ENCODE results near the gene ABCC4. TPM values are rescaled to one million over a fixed set of nuclear protein-coding genes. Genes with fewer than 3 reads are reported as not detected.
"Not testable (repeated sequence)": the region's sequence is repeated elsewhere in the genome, so short reads cannot be mapped to it uniquely, and the experiment has no call there.

ABCC4 gene
- total and polyA plus RNA-seq, 4 experiments from 2014 or later, result 4.8 to 10.0 (median 6.9) TPM

DNA sequence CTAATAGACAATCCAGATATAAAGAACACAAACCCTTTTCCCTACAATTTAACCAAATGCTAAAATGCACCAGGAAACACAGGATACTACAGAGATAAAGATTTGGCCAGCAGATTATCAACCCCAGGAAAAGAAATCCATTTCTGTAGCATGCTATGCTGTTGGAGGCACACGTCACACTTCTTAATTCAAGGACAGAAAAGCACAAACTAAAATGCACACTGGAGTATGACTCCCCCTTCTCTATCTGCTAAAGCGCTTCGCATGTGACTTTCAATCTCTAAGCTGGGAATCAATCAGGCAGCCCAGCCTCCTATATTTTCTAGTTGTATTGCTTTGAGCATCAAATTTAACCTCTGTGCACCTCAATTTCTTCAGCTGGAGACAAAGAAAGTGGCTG lies 22.2 kb downstream of the ABCC4 start:
- Mint-ChIP-seq H3K4me3 (no peak overlapping the region), H3K4me1 (peaks cover 5 to 11% (median 7%) of the 10 kb centered on the region in 4 donors), H3K36me3 (peaks cover 0 to 10% of the 10 kb centered on the region in 2 donors), H3K9me3 (no peaks in the 10 kb centered on the region), H3K27ac (no peak overlapping the region), H3K27me3 (no peaks in the 10 kb centered on the region)
- Histone ChIP-seq H3K36me3 (ENCODE audit: insufficient read depth, low read length) (no peaks in the 10 kb centered on the region), H3K9me3 (ENCODE audit: control insufficient read depth in 1 of 2, low read length in 2 of 2) (no peaks in the 10 kb centered on the region), H3K4me3 (ENCODE audit: low read length in 2 of 2) (no peak overlapping the region), H3K27ac (ENCODE audit: low read depth, low read length) (no peak overlapping the region), H3K4me1 (ENCODE audit: insufficient read depth, low read length) (no peaks in the 10 kb centered on the region), H3K27me3 (ENCODE audit: insufficient read depth, low read length) (no peaks in the 10 kb centered on the region)
- ChIA-PET CTCF (ENCODE audit: partially characterized antibody) (no interaction called here), POLR2A (ENCODE audit: partially characterized antibody) (no interaction called here)
- no peak for DNase-seq
- intact Hi-C loops (cut with micrococcal nuclease), result no loop called here

- ChIA-PET CTCF (ENCODE audit: partially characterized antibody) (interaction anchor here (0.8 to 1.8 kb wide), 4 partner anchors 15 to 20 kb away, joined by 3 to 8 read pairs (median 4); no protein-coding TSS in a partner anchor), POLR2A (ENCODE audit: partially characterized antibody) (no interaction called here)
- DNase-seq, result no peak
- Mint-ChIP-seq H3K9me3 (no peaks in the 10 kb centered on the region), H3K4me1 (peaks cover 0 to 7% (median 3%) of the 10 kb centered on the region in 4 donors), H3K36me3 (peaks cover 0 to 18% of the 10 kb centered on the region in 2 donors), H3K27ac (peak overlapping the region in 1 of 7 donors; percentile 22), H3K4me3 (no peak overlapping the region), H3K27me3 (no peaks in the 10 kb centered on the region)
- H3K4me3 ChIP-seq (ENCODE audit: low read length in 2 of 2), result no peak overlapping the region
- no peaks in the 10 kb centered on the region for H3K27me3 ChIP-seq (ENCODE audit: insufficient read depth, low read length)
- H3K36me3 ChIP-seq (ENCODE audit: insufficient read depth, low read length), result no peaks in the 10 kb centered on the region
- H3K4me1 ChIP-seq (ENCODE audit: insufficient read depth, low read length), result no peaks in the 10 kb centered on the region
- intact Hi-C loops (cut with micrococcal nuclease), result no loop called here
- no peak overlapping the region for H3K27ac ChIP-seq (ENCODE audit: low read depth, low read length)
- H3K9me3 ChIP-seq (ENCODE audit: control insufficient read depth in 1 of 2, low read length in 2 of 2), result no peaks in the 10 kb centered on the region
These were observed 25.2 kb downstream of the ABCC4 start for GRCh38 chr13:95276037-95276505.

DNA sequence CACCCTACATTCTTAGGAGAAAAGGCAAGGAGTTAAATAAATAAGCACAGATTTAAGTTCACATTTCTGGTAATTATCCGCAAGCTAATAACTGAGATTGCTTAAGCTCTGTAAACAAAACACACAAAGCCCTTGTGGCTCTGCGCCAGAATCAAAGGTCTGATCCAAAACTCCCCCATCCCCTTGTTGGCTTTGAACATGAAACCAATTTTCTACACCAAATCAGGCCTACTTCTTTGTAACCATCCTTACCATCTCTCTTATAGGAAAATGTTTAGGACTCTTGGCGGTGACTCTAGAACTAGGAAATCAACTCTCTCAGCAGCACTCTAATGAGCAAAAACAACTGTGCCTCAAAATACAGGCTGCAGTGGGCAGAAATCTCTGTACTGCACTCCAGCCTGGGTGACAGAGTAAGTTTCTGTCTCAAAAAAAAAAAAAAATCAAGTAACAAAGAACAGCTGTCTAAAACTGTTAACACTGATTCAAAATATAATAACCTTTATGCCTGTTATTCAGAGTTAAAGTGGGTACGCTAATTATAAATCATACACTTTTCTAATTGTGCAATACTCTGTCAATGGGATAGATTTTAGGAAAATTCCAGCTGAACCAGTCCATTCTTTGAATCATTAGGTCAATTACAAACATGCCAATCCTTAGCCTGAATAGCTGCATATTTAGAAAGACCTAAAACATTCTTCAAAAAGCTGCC lies 25.8 kb downstream of the ABCC4 start:
- H3K9me3 ChIP-seq (ENCODE audit: control insufficient read depth in 1 of 2, low read length in 2 of 2), result no peaks in the 10 kb centered on the region
- H3K36me3 ChIP-seq (ENCODE audit: insufficient read depth, low read length), result no peaks in the 10 kb centered on the region
- no peak for DNase-seq
- no peak overlapping the region for H3K4me3 Mint-ChIP-seq
- no peak overlapping the region for H3K4me3 ChIP-seq (ENCODE audit: low read length in 2 of 2)
- peak overlapping the region in 2 of 7 donors; percentile 22 to 37 for H3K27ac Mint-ChIP-seq
- H3K27me3 ChIP-seq (ENCODE audit: insufficient read depth, low read length), result no peaks in the 10 kb centered on the region
- peaks cover 0 to 18% of the 10 kb centered on the region in 2 donors for H3K36me3 Mint-ChIP-seq
- ChIA-PET POLR2A (ENCODE audit: partially characterized antibody) (no interaction called here), CTCF (ENCODE audit: partially characterized antibody) (interaction anchor here (0.7 to 1.8 kb wide), 5 partner anchors 16 to 203 kb away, joined by 3 to 8 read pairs (median 3); no protein-coding TSS in a partner anchor)
- no peaks in the 10 kb centered on the region for H3K4me1 ChIP-seq (ENCODE audit: insufficient read depth, low read length)
- H3K4me1 Mint-ChIP-seq, result peaks cover 0 to 7% (median 2%) of the 10 kb centered on the region in 4 donors
- H3K9me3 Mint-ChIP-seq, result no peaks in the 10 kb centered on the region
- no peak overlapping the region for H3K27ac ChIP-seq (ENCODE audit: low read depth, low read length)
- intact Hi-C loops (cut with micrococcal nuclease), result no loop called here
- no peaks in the 10 kb centered on the region for H3K27me3 Mint-ChIP-seq

- H3K36me3 ChIP-seq (ENCODE audit: insufficient read depth, low read length); H3K9me3 ChIP-seq (ENCODE audit: control insufficient read depth in 1 of 2, low read length in 2 of 2); DNase-seq; intact Hi-C loops (cut with micrococcal nuclease); H3K27ac ChIP-seq (ENCODE audit: low read depth, low read length); H3K27me3 ChIP-seq (ENCODE audit: insufficient read depth, low read length); POLR2A ChIA-PET (ENCODE audit: partially characterized antibody); H3K9me3 Mint-ChIP-seq; H3K4me3 ChIP-seq (ENCODE audit: low read length in 2 of 2); H3K4me1 ChIP-seq (ENCODE audit: insufficient read depth, low read length); CTCF ChIA-PET (ENCODE audit: partially characterized antibody); H3K27ac Mint-ChIP-seq; H3K27me3 Mint-ChIP-seq: not testable (repeated sequence)
- Mint-ChIP-seq H3K4me1 (peaks cover 0 to 11% (median 3%) of the 10 kb centered on the region in 4 donors), H3K4me3 (peak overlapping the region in 1 of 8 donors; percentile 38), H3K36me3 (peaks cover 0 to 19% of the 10 kb centered on the region in 2 donors)
These were observed 27.6 kb downstream of the ABCC4 start for GRCh38 chr13:95273592-95274132.

- H3K36me3 ChIP-seq (ENCODE audit: insufficient read depth, low read length); intact Hi-C loops (cut with micrococcal nuclease); H3K4me1 ChIP-seq (ENCODE audit: insufficient read depth, low read length); H3K9me3 ChIP-seq (ENCODE audit: control insufficient read depth in 1 of 2, low read length in 2 of 2); DNase-seq; H3K27ac ChIP-seq (ENCODE audit: low read depth, low read length); H3K9me3 Mint-ChIP-seq; H3K4me3 Mint-ChIP-seq; POLR2A ChIA-PET (ENCODE audit: partially characterized antibody); H3K27me3 ChIP-seq (ENCODE audit: insufficient read depth, low read length); H3K4me3 ChIP-seq (ENCODE audit: low read length in 2 of 2); CTCF ChIA-PET (ENCODE audit: partially characterized antibody); H3K27me3 Mint-ChIP-seq; H3K27ac Mint-ChIP-seq: not testable (repeated sequence)
- Mint-ChIP-seq H3K36me3 (peaks cover 8 to 35% of the 10 kb centered on the region in 2 donors), H3K4me1 (peaks cover 0 to 13% (median 3%) of the 10 kb centered on the region in 4 donors)
These were observed 29.2 kb downstream of the ABCC4 start for GRCh38 chr13:95272076-95272475.

DNA sequence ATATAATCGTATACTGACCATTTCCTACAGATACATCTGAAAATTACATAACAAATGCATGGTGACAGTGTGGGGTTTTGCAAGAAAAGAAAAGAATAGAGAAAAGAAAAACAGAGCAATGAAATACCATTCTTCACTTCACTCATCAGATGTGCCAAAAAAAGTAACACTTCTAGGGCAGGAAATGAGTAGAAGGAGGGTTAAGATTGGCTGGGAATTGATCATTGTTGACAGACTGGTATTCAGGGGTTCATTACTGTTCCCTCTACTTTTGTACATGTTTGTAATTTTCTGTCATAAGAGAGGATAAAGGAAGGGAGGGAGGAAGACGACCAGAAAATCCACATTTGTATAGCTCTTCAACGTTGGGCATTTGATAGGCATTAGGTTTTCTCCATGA lies 31.5 kb downstream of the ABCC4 start:
- H3K36me3 Mint-ChIP-seq, result peaks cover 17 to 50% of the 10 kb centered on the region in 2 donors
- no peaks in the 10 kb centered on the region for H3K27me3 Mint-ChIP-seq
- Histone ChIP-seq H3K4me3 (ENCODE audit: low read length in 2 of 2) (no peak overlapping the region), H3K27ac (ENCODE audit: low read depth, low read length) (no peak overlapping the region), H3K36me3 (ENCODE audit: insufficient read depth, low read length) (no peaks in the 10 kb centered on the region), H3K4me1 (ENCODE audit: insufficient read depth, low read length) (no peaks in the 10 kb centered on the region), H3K9me3 (ENCODE audit: control insufficient read depth in 1 of 2, low read length in 2 of 2) (no peaks in the 10 kb centered on the region), H3K27me3 (ENCODE audit: insufficient read depth, low read length) (no peaks in the 10 kb centered on the region)
- POLR2A ChIA-PET (ENCODE audit: partially characterized antibody), result no interaction called here
- peak overlapping the region in 1 of 7 donors; percentile 38 for H3K27ac Mint-ChIP-seq
- peaks cover 0 to 11% (median under 1%) of the 10 kb centered on the region in 4 donors for H3K4me1 Mint-ChIP-seq
- intact Hi-C loops (cut with micrococcal nuclease), result no loop called here
- CTCF ChIA-PET (ENCODE audit: partially characterized antibody), result no interaction called here
- peaks cover 2 to 7% (median 4%) of the 10 kb centered on the region in 8 donors for H3K9me3 Mint-ChIP-seq
- no peak for DNase-seq
- no peak overlapping the region for H3K4me3 Mint-ChIP-seq

DNA sequence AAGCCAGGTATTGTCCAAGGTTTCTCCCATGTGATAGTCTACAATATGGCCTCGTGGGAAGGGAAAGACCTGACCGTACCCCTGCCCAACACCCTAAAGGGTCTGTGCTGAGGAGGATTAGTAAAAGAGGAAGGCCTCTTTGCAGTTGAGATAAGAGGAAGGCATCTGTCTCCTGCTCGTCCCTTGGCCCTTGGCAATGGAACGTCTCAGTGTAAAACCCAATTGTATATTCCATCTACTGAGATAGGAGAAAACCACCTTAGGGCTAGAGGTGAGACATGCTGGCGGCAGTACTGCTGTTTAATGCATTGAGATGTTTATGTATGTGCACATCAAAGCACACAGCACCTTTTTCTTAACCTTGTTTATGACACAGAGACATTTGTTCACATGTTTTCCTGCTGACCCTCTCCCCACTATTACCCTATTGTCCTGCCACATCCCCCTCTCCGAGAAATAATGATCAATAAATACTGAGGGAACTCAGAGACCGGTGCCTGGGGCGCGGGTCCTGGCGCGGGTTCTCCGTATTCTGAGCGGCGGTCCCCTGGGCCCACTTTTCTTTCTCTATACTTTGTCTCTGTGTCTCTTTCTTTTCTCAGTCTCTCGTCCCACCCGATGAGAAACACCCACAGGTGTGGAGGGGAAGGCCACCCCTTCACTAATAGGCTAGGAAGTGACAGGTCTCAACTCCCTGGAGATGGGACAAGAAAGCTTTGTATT lies 32.7 kb downstream of the ABCC4 start:
- peaks cover 21 to 54% of the 10 kb centered on the region in 2 donors for H3K36me3 Mint-ChIP-seq
- H3K9me3 ChIP-seq (ENCODE audit: control insufficient read depth in 1 of 2, low read length in 2 of 2); H3K4me1 Mint-ChIP-seq; DNase-seq; H3K9me3 Mint-ChIP-seq; POLR2A ChIA-PET (ENCODE audit: partially characterized antibody); intact Hi-C loops (cut with micrococcal nuclease); H3K27ac ChIP-seq (ENCODE audit: low read depth, low read length); H3K4me3 Mint-ChIP-seq; H3K27me3 ChIP-seq (ENCODE audit: insufficient read depth, low read length); H3K4me3 ChIP-seq (ENCODE audit: low read length in 2 of 2); H3K27ac Mint-ChIP-seq; H3K27me3 Mint-ChIP-seq; H3K4me1 ChIP-seq (ENCODE audit: insufficient read depth, low read length); H3K36me3 ChIP-seq (ENCODE audit: insufficient read depth, low read length): not testable (repeated sequence)
- CTCF ChIA-PET (ENCODE audit: partially characterized antibody), result interaction anchor here (0.5 kb wide), 1 partner anchor 31 kb away, joined by 4 read pairs; no protein-coding TSS in a partner anchor

Measured in CD4-positive, alpha-beta memory T cell (primary cell).